H1 (cell line): ENCODE results near the gene ZNF408.

Source experiments
- ATF3 ChIP-seq: IDR thresholded peaks from 2 replicates; pipeline ENCODE4 v1.6.1; 2011; ENCODE audit warnings: low read depth, mild to moderate bottlenecking, low read length; ENCODE audit not compliant: insufficient read depth
- CHD2 ChIP-seq: IDR thresholded peaks from 2 replicates; pipeline ENCODE4 v1.6.1; 2012; ENCODE audit warnings: low read length, improper control_type of control experiment
- NRF1 ChIP-seq: IDR thresholded peaks from 2 replicates; pipeline ENCODE4 v1.6.1; 2011; ENCODE audit warnings: mild to moderate bottlenecking, low read depth, low read length, improper control_type of control experiment
- SIN3A ChIP-seq, 2 experiments: IDR thresholded peaks in 1 of 2; conservative IDR thresholded peaks in 1 of 2; 2 replicates each; pipeline ENCODE4 v1.6.1; 2011 to 2012; ENCODE audit warnings: low read length in 2 of 2, improper control_type of control experiment in 1 of 2, low read depth in 1 of 2, mild to moderate bottlenecking in 1 of 2
- TF ChIP-seq, protein P1 (sequence below), 3 experiments: IDR thresholded peaks; 1 replicate in 2 of 3; 2 replicates in 1 of 3; pipeline versions ENCODE4 v1.5.1 to v1.6.1; 2011; ENCODE audit warnings: low read length in 3 of 3, mild to moderate bottlenecking in 3 of 3, inconsistent platforms in 2 of 3, low read depth in 1 of 3, moderate library complexity in 1 of 3; ENCODE audit not compliant: insufficient read depth in 1 of 3; ENCODE audit errors: control extremely low read depth in 1 of 3

DNA sequence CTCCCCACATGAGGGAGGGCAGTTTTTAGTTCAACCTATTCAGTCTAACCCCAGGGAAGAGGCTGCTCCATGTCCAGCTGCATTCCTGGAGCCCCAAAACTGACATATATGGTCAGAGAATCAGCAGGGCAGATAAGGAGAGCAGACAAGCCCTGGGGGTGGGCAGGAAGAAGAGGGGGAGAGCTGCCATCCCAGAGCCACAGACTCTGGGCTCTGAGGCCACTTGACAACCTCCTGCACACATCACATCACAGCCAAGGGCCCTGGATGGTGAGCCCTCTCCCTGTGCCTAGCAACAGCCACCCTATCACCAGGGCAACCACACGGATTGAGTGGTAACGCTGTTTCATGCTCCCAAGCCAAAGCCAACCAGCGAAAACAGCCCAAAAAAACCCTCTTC is 3.5 kb upstream of the ZNF408 start:
- TF ChIP-seq ATF3 (no peak), SIN3A (conservative IDR thresholded peaks at IDR 0.05 in 1 of 2, IDR thresholded peaks at IDR 0.05 in 1 of 2; ENCODE audit: low read depth in 1 of 2, low read length in 2 of 2) (no peak), NRF1 (no peak), CHD2 (no peak)
- TF ChIP-seq, protein P1, sequence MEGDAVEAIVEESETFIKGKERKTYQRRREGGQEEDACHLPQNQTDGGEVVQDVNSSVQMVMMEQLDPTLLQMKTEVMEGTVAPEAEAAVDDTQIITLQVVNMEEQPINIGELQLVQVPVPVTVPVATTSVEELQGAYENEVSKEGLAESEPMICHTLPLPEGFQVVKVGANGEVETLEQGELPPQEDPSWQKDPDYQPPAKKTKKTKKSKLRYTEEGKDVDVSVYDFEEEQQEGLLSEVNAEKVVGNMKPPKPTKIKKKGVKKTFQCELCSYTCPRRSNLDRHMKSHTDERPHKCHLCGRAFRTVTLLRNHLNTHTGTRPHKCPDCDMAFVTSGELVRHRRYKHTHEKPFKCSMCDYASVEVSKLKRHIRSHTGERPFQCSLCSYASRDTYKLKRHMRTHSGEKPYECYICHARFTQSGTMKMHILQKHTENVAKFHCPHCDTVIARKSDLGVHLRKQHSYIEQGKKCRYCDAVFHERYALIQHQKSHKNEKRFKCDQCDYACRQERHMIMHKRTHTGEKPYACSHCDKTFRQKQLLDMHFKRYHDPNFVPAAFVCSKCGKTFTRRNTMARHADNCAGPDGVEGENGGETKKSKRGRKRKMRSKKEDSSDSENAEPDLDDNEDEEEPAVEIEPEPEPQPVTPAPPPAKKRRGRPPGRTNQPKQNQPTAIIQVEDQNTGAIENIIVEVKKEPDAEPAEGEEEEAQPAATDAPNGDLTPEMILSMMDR (IDR thresholded peaks at IDR 0.05; ENCODE audit: control extremely low read depth in 1 of 3, insufficient read depth in 1 of 3, low read depth in 1 of 3, low read length in 3 of 3), result no peak
